Keratinocyte (primary cell): ENCODE measurements around the gene GABRR2. TPM values are rescaled to one million over a fixed set of nuclear protein-coding genes. Genes with fewer than 3 reads are reported as not detected.

Experiments used
- DNase-seq: peaks from one replicate; pipeline ENCODE4 v3.0.0-alpha.2; 2011; ENCODE audit warnings: low read depth, missing footprints, low spot score
- FAIRE-seq: peaks from 2 replicates; lab custom pipeline; 2011; peaks lifted over from hg19 to GRCh38; lab: Jason Lieb, UNC
- H2AFZ ChIP-seq: 2 replicates; pipeline ENCODE4 v1.6.0; 2012; ENCODE audit warnings: low read length, control low read depth, inconsistent platforms; ENCODE audit not compliant: control insufficient read depth
- H3K27ac ChIP-seq: 2 replicates; pipeline ENCODE4 v1.5.1; 2011; ENCODE audit warnings: low read length; ENCODE audit not compliant: control insufficient read depth, insufficient read depth
- H3K27me3 ChIP-seq: 3 replicates; pipeline ENCODE4 v1.6.0; 2011; ENCODE audit warnings: low read length; ENCODE audit not compliant: control insufficient read depth, insufficient read depth; ENCODE audit errors: extremely low read depth
- H3K36me3 ChIP-seq, 2 experiments: 2 replicates in 1 of 2; 3 replicates in 1 of 2; pipeline ENCODE4 v1.5.1; 2011; ENCODE audit warnings: low read length in 2 of 2, mild to moderate bottlenecking in 1 of 2; ENCODE audit not compliant: control insufficient read depth in 2 of 2, insufficient read depth in 2 of 2; ENCODE audit errors: extremely low read depth in 1 of 2
- H3K4me1 ChIP-seq: 3 replicates; pipeline ENCODE4 v1.5.1; 2011; ENCODE audit warnings: low read length; ENCODE audit not compliant: control insufficient read depth, insufficient read depth; ENCODE audit errors: extremely low read depth
- H3K4me2 ChIP-seq: 3 replicates; pipeline ENCODE4 v1.6.0; 2011; ENCODE audit warnings: low read depth, low read length; ENCODE audit not compliant: control insufficient read depth, insufficient read depth; ENCODE audit errors: extremely low read depth
- H3K4me3 ChIP-seq, 3 experiments: fragments of 200-600 bp in 1 of 3; sonication (generic) in 1 of 3; 2 replicates in 2 of 3; 3 replicates in 1 of 3; pipeline ENCODE4 v1.5.1; 2011 to 2016; ENCODE audit warnings: low read length in 3 of 3, mild to moderate bottlenecking in 3 of 3, control low read depth in 2 of 3, inconsistent platforms in 1 of 3, low read depth in 1 of 3, mixed read lengths in 1 of 3, mixed run types in 1 of 3, moderate library complexity in 1 of 3; ENCODE audit not compliant: control insufficient read depth in 2 of 3, insufficient read depth in 2 of 3; ENCODE audit errors: extremely low read depth in 1 of 3
- H3K79me2 ChIP-seq: 2 replicates; pipeline ENCODE4 v1.6.0; 2012; ENCODE audit warnings: low read length; ENCODE audit not compliant: control insufficient read depth, insufficient read depth
- H3K9ac ChIP-seq: 3 replicates; pipeline ENCODE4 v1.6.0; 2011; ENCODE audit warnings: low read length; ENCODE audit not compliant: control insufficient read depth, insufficient read depth; ENCODE audit errors: extremely low read depth
- H3K9me1 ChIP-seq: 3 replicates; pipeline ENCODE4 v1.6.0; 2011; ENCODE audit warnings: low read length; ENCODE audit not compliant: control insufficient read depth, insufficient read depth; ENCODE audit errors: extremely low read depth
- H3K9me3 ChIP-seq: 2 replicates; pipeline ENCODE4 v1.5.1; 2012; ENCODE audit warnings: low read depth, low read length; ENCODE audit not compliant: control insufficient read depth
- H4K20me1 ChIP-seq: 3 replicates; pipeline ENCODE4 v1.6.0; 2011; ENCODE audit warnings: low read length; ENCODE audit not compliant: control insufficient read depth, insufficient read depth; ENCODE audit errors: extremely low read depth
- CTCF ChIP-seq, 3 experiments: IDR thresholded peaks in 1 of 3; conservative IDR thresholded peaks in 1 of 3; optimal IDR thresholded peaks in 1 of 3; 2 replicates in 2 of 3; 3 replicates in 1 of 3; pipeline versions ENCODE3 to v1.5.1; 2011; ENCODE audit warnings: low read length in 3 of 3, mild to moderate bottlenecking in 3 of 3, moderate library complexity in 2 of 3, control low read depth in 1 of 3, inconsistent platforms in 1 of 3; ENCODE audit not compliant: insufficient read depth in 2 of 3; ENCODE audit errors: extremely low read depth in 1 of 3
- EZH2 ChIP-seq: IDR thresholded peaks from one replicate; pipeline ENCODE4 v1.6.1; 2012; ENCODE audit warnings: inconsistent platforms, mild to moderate bottlenecking, low read length, moderate library complexity
- dilution Hi-C: fragments of 300-500 bp; cut with MboI; formaldehyde crosslinking; loops from one replicate; pipeline ENCODE4 v1.7.0; 2020; ENCODE audit warnings: low sequenced_read_pairs; ENCODE audit not compliant: extremely low pct_ligation_motif_present
- polyA plus RNA-seq, 5 experiments: library from polyadenylated mRNA; depleted of rRNA in 3 of 5; stranded (reverse) in 3 of 5; stranded (forward) in 1 of 5; unstranded in 1 of 5; fragments of >200 nt; gene quantifications; 1 replicate in 1 of 5; 2 replicates in 3 of 5; 3 replicates in 1 of 5; pipeline versions ENCODE4 v1.2.1 to v1.2.3, GENCODE V29; 2011 to 2012; ENCODE audit warnings: missing spikeins in 2 of 5, low read depth in 1 of 5, low replicate concordance in 1 of 5

Gene GABRR2
- polyA plus RNA-seq, 1 donor (not counting 4 experiments of a cell fraction or from before 2014, with no cell fraction given): 0.03 TPM

GRCh38 chr6:89298680-89299465, 16.2 kb downstream of the GABRR2 start:
- Histone ChIP-seq H3K36me3 (no peaks in the 10 kb centered on the region), H3K9me3 (peaks cover 2% of the 10 kb centered on the region), H3K4me1 (no peaks in the 10 kb centered on the region), H3K9ac (no peak overlapping the region), H3K4me3 (no peak overlapping the region), H4K20me1 (peaks cover 4% of the 10 kb centered on the region), H3K79me2 (no peaks in the 10 kb centered on the region), H3K4me2 (no peak overlapping the region), H3K27me3 (peaks cover 58% of the 10 kb centered on the region), H3K9me1 (no peaks in the 10 kb centered on the region), H2AFZ (no peak overlapping the region), H3K27ac (no peak overlapping the region)
- FAIRE-seq (no peak), DNase-seq (no peak)
- dilution Hi-C loops: no loop called here
- no peak for TF ChIP-seq EZH2
- TF ChIP-seq CTCF (optimal IDR thresholded peaks at IDR 0.05 in 1 of 3, IDR thresholded peaks at IDR 0.05 in 1 of 3, conservative IDR thresholded peaks at IDR 0.05 in 1 of 3; ENCODE audit: extremely low read depth in 1 of 3, insufficient read depth in 2 of 3, low read length in 3 of 3): no peak

- H3K9me1 ChIP-seq: no peaks in the 10 kb centered on the region
- peak overlapping the region; percentile 22 for H3K4me2 ChIP-seq
- H4K20me1 ChIP-seq: peaks cover 4% of the 10 kb centered on the region
- DNase-seq (peak; percentile 73), FAIRE-seq (peak; percentile 86)
- H3K27me3 ChIP-seq: peaks cover 54% of the 10 kb centered on the region
- H3K79me2 ChIP-seq: no peaks in the 10 kb centered on the region
- H3K9ac ChIP-seq: no peak overlapping the region
- no peaks in the 10 kb centered on the region for H3K36me3 ChIP-seq
- no peaks in the 10 kb centered on the region for H3K4me1 ChIP-seq
- no peaks in the 10 kb centered on the region for H3K9me3 ChIP-seq
- dilution Hi-C loops: no loop called here
- no peak for TF ChIP-seq CTCF (optimal IDR thresholded peaks at IDR 0.05 in 1 of 3, IDR thresholded peaks at IDR 0.05 in 1 of 3, conservative IDR thresholded peaks at IDR 0.05 in 1 of 3; ENCODE audit: extremely low read depth in 1 of 3, insufficient read depth in 2 of 3, low read length in 3 of 3)
- no peak for TF ChIP-seq EZH2
- no peak overlapping the region for H2AFZ ChIP-seq
- H3K27ac ChIP-seq: no peak overlapping the region
- H3K4me3 ChIP-seq: no peak overlapping the region
Observed at GRCh38 chr6:89297695-89298351, 17.3 kb downstream of the GABRR2 start.
